HG03342 (cell line): ENCODE data around the gene TOMM22.

Experiments
- ATAC-seq: cut with Tn5 transposase; IDR thresholded peaks from one replicate; pipeline ENCODE4 v1.9.1; 2021; ENCODE audit warnings: mild to moderate bottlenecking, moderate library complexity; ENCODE audit not compliant: unreplicated experiment

Gene TOMM22

DNA sequence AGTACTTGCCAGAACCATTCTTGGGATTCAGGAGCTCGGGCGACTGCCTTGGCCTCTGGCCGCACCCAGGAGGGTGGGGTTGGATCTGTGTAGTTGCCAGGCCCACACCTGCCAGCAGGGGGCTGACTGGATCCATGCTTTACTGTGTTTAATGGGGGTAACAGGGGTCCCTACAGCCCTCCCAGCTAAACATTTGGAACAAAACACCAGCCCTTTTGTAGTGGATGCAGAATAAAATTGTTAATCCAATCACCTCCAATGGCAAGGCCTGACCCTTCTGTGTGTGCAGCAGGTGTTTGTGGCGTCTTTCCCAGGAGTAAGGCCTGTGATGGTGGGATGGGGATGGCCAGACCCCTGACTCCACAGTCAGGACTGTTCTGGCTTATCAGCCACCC, 51.6 kb downstream of the TOMM22 start:
- ATAC-seq: no peak

DNA sequence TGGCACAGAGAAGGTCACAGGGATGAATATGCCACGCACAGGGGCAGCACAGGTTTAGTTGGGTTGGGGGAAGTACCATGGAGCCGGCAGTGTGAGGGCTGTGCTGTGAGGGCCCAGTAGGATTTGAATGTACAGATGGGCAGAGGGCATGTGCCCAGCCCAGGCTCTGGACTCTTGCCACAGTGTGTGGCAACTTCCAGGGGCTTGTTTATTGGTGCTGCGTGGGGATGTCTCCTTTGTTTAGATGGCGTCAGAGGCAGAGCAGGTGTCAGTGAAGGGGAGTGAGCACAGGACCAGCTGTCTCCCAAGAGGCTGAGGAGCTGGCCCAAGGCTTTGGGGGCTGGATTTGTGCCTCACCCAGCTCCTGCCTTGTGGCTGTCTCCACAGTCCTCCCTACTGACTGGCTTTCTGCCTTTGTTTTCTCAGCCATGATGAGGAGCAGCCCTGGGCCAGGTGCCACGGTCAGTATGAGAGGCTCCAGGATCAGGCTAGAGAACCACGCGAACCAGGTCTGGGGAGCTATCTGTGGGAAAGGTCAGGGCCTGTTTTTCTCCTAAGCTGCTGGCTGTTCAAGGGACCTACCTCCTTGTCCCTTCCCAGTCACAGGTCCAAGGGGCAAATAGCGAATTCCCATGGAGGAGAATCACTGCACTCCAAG, 52.1 kb downstream of the TOMM22 start:
- no peak for ATAC-seq

DNA sequence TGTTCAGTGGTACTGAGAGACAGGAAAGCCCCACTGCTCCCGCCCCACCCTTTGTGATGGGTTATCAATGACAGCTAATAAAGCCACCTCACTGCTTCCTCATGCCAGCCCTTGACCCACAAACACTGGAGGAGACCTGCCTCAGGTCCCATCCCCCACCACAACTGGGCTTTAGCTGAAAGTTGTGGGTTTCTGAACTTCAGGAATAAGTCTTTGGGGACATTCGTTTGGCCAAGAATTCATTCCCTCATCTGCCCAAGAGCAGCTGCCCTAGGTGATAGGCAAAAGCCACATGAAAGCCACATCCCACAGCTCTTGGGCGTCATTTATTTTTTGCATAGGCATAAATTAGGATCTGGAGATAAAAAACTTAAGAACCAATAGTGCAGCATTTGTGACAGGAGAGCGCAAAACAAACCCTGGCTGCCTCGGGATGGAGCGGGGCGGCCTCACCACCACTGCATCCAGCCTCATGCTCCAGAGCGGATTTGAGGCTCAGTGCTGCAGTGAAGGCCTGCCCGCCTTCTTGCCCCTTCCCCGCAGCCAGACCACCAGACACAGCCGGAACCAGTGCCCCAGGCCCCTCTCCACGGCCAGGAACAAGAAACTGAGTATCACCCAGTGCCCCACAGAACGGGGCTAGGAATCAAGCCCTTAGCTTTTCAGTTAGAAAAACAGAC, 52.8 kb downstream of the TOMM22 start:
- ATAC-seq: no peak
